Measurements from ENCODE around the gene HIC2.
"Not testable (repeated sequence)": the region's sequence is repeated elsewhere in the genome, so short reads cannot be mapped to it uniquely, and the experiment has no call there.

GRCh38 chr22:21452666-21453065 lies 35.5 kb downstream of the HIC2 start:
- TF ChIP-seq CREB5 (CRISPR knock-in tag; IDR thresholded peaks at IDR 0.05; ENCODE audit: low read depth); PATZ1 (CRISPR knock-in tag; IDR thresholded peaks at IDR 0.05; ENCODE audit: borderline replicate concordance); ZNF565 (CRISPR knock-in tag; conservative IDR thresholded peaks at IDR 0.05; ENCODE audit: low read depth); ZC3H10 (CRISPR knock-in tag; IDR thresholded peaks at IDR 0.05): not testable (repeated sequence)
